SJSA1 (cell line): ENCODE measurements around the gene GMNN. TPM values are rescaled to one million over a fixed set of nuclear protein-coding genes. Genes with fewer than 3 reads are reported as not detected.

Experiments
- DNase-seq, 2 experiments: peaks; one replicate each; pipeline ENCODE4 v3.0.0-alpha.2; 2015 to 2020; ENCODE audit warnings: low spot score in 2 of 2, low read depth in 1 of 2
- H3K27ac ChIP-seq: fragments of 250-450 bp; sonication (Bioruptor Pico); 2 replicates; pipeline ENCODE4 v1.5.1; 2020; ENCODE audit warnings: mild to moderate bottlenecking, moderate library complexity
- H3K27me3 ChIP-seq: fragments of 250-450 bp; sonication (Bioruptor Pico); replicated peaks from 2 replicates; pipeline ENCODE4 v1.5.1; 2020; ENCODE audit warnings: mild to moderate bottlenecking, moderate library complexity
- H3K36me3 ChIP-seq: fragments of 250-450 bp; sonication (Bioruptor Pico); 2 replicates; pipeline ENCODE4 v1.5.1; 2020; ENCODE audit warnings: mild to moderate bottlenecking
- H3K4me1 ChIP-seq: fragments of 250-450 bp; sonication (Bioruptor Pico); replicated peaks from 2 replicates; pipeline ENCODE4 v1.6.1; 2021; ENCODE audit warnings: mild to moderate bottlenecking
- H3K4me3 ChIP-seq: fragments of 250-450 bp; sonication (Bioruptor Pico); 2 replicates; pipeline ENCODE4 v1.5.1; 2020; ENCODE audit warnings: mild to moderate bottlenecking
- H3K9me3 ChIP-seq: fragments of 250-450 bp; sonication (Bioruptor Pico); replicated peaks from 2 replicates; pipeline ENCODE4 v1.5.1; 2020; ENCODE audit warnings: mild to moderate bottlenecking
- total RNA-seq: library from RNA; depleted of rRNA; stranded (reverse); fragments of >200 nt; shearing (Covaris generic); gene quantifications from 2 replicates; pipeline ENCODE4 v1.2.3, GENCODE V29; 2014; rRNA removed

GMNN gene
- total RNA-seq, 1 experiment from 2014 or later = 88.5 TPM

GRCh38 chr6:24829657-24830056, 54.9 kb downstream of the GMNN start:
- Histone ChIP-seq H3K4me3 (no peak overlapping the region), H3K9me3 (no peaks in the 10 kb centered on the region), H3K27ac (no peak overlapping the region), H3K27me3 (no peaks in the 10 kb centered on the region), H3K4me1 (peaks cover 23% of the 10 kb centered on the region), H3K36me3 (no peaks in the 10 kb centered on the region)
- DNase-seq = no peak

- H3K27me3 ChIP-seq = no peaks in the 10 kb centered on the region
- H3K9me3 ChIP-seq = no peaks in the 10 kb centered on the region
- H3K4me1 ChIP-seq = peaks cover 23% of the 10 kb centered on the region
- no peak overlapping the region for H3K4me3 ChIP-seq
- H3K27ac ChIP-seq = peak overlapping the region; percentile 16; the same call in 1 of the 2 replicates
- peak in 1 of 2 experiments; percentile 66 for DNase-seq
- no peaks in the 10 kb centered on the region for H3K36me3 ChIP-seq
Observed at GRCh38 chr6:24831771-24832716, 57.3 kb downstream of the GMNN start.

DNA sequence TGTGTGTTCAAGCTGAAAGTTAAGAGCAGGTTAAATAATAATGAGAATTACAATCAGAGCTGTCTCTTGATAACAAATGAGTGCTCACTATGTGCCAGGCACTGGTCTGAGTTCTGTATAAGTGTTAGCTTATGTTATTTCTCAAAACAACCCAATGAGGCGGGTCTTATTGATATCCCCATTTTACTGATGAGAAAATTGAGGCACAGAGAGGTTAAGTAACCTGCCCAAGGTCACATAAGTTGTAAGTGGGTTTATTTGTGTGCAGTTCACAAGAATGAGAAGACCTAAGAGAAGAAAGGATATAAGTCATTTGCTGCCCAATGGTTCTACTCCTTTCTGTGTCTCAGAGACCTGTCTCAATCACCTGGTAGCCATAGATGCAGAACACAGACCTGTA, 58.1 kb downstream of the GMNN start:
- no peaks in the 10 kb centered on the region for H3K36me3 ChIP-seq
- no peak for DNase-seq
- H3K27me3 ChIP-seq = no peaks in the 10 kb centered on the region
- H3K9me3 ChIP-seq = no peaks in the 10 kb centered on the region
- peaks cover 23% of the 10 kb centered on the region for H3K4me1 ChIP-seq
- H3K27ac ChIP-seq = peak overlapping the region; percentile 16; the same call in 1 of the 2 replicates
- no peak overlapping the region for H3K4me3 ChIP-seq

DNA sequence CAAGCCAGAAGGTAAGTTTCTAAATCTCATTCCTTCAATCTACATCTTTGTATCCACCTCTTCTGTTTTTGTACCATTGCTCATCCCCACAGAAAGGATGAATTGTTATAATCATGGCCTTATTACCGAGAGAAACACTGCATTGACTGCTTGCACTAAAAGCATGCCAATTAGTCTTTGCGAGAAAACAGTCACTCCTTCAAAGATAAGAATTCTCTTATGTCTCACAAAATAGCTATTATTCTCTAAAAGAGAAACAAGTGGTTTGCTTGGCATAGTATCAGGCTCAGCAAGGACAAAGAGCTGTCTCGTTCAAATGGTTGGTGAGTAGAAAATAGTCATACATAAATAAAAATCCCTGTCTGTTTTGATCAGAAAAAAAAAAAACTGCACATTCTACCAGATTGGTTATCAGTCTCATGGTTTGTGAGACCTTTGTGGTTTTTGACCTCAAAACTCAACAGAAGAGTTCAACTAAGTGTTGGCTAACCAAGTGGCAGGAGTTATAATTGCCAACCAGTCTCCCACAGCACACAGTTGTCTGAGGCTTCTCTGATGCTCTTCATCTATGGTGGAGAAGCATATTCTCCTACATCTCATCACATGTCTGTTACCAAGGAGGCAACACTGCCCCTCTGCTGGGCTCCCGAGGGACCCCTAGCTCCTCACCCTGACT, 59.1 kb downstream of the GMNN start:
- Histone ChIP-seq H3K9me3 (no peaks in the 10 kb centered on the region), H3K36me3 (no peaks in the 10 kb centered on the region), H3K27me3 (no peaks in the 10 kb centered on the region), H3K4me3 (no peak overlapping the region), H3K4me1 (peaks cover 23% of the 10 kb centered on the region), H3K27ac (no peak overlapping the region)
- no peak for DNase-seq

Other genes starting within 250 kb of the GMNN start
- not detected in 2 replicates for gene KIAA0319, start 128.7 kb upstream of the GMNN start, total RNA-seq
- gene TDP2, start 108.0 kb upstream of the GMNN start, total RNA-seq = 23.4 and 23.6 TPM in 2 replicates
- 7.5 and 10.6 TPM in 2 replicates for gene ACOT13, start 107.9 kb upstream of the GMNN start, total RNA-seq
- 94.4 and 124 TPM in 2 replicates for gene C6orf62, start 55.8 kb upstream of the GMNN start, total RNA-seq
- gene ARMH2, start 24.0 kb downstream of the GMNN start, total RNA-seq = not detected in 2 replicates
- gene RIPOR2, start 161.0 kb downstream of the GMNN start, total RNA-seq = 4.5 and 6.2 TPM in 2 replicates